Measurements from ENCODE around the gene CYGB.

CYGB gene

GRCh38 chr17:76557368-76558197 lies 20.1 kb upstream of the CYGB start:
- no peaks in the 10 kb centered on the region for H3K9me3 ChIP-seq (ENCODE audit: control insufficient read depth, low read length)
- peak overlapping the region; percentile 92 for H3K4me3 ChIP-seq (ENCODE audit: low read length)
- no peaks in the 10 kb centered on the region for H3K27me3 ChIP-seq (ENCODE audit: control insufficient read depth, insufficient read depth, low read length)
- H3K36me3 ChIP-seq (ENCODE audit: control insufficient read depth, insufficient read depth, low read length), result no peaks in the 10 kb centered on the region
- peaks cover 26% of the 10 kb centered on the region for H3K4me1 ChIP-seq (ENCODE audit: control insufficient read depth, insufficient read depth, low read length)
- H3K9ac ChIP-seq (ENCODE audit: low read length), result peak overlapping the region; percentile 88

GRCh38 chr17:76556765-76557367 lies 19.4 kb upstream of the CYGB start:
- Histone ChIP-seq H3K27me3 (ENCODE audit: control insufficient read depth, insufficient read depth, low read length) (no peaks in the 10 kb centered on the region), H3K9ac (ENCODE audit: low read length) (peak overlapping the region; percentile 88), H3K4me3 (ENCODE audit: low read length) (peak overlapping the region; percentile 92), H3K9me3 (ENCODE audit: control insufficient read depth, low read length) (no peaks in the 10 kb centered on the region), H3K4me1 (ENCODE audit: control insufficient read depth, insufficient read depth, low read length) (peaks cover 23% of the 10 kb centered on the region), H3K36me3 (ENCODE audit: control insufficient read depth, insufficient read depth, low read length) (no peaks in the 10 kb centered on the region)

DNA sequence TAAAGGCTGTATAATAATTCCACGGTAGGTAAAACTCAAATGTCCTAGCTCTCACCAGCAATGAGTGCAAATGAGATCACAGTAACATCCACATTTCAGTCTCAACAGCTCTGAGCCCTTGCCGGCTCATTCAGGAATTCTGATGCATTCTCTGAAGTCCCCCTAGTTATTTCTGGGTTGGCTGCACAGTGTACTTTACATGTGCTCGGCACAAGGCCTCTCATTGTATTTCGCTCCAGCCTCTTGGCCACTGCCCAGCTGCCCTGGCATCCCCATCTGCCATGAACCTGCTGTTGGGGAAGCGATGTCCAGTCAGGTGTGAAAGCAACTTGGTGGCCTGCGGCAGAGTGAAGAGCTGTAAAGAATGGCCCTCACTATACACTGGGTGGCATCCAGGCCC lies 16.6 kb upstream of the CYGB start:
- no peaks in the 10 kb centered on the region for H3K9me3 ChIP-seq (ENCODE audit: control insufficient read depth, low read length)
- H3K4me1 ChIP-seq (ENCODE audit: control insufficient read depth, insufficient read depth, low read length), result peaks cover 21% of the 10 kb centered on the region
- H3K27me3 ChIP-seq (ENCODE audit: control insufficient read depth, insufficient read depth, low read length), result no peaks in the 10 kb centered on the region
- no peak overlapping the region for H3K9ac ChIP-seq (ENCODE audit: low read length)
- H3K36me3 ChIP-seq (ENCODE audit: control insufficient read depth, insufficient read depth, low read length), result no peaks in the 10 kb centered on the region
- no peak overlapping the region for H3K4me3 ChIP-seq (ENCODE audit: low read length)

- no peaks in the 10 kb centered on the region for H3K9me3 ChIP-seq (ENCODE audit: control insufficient read depth, low read length)
- H3K36me3 ChIP-seq (ENCODE audit: control insufficient read depth, insufficient read depth, low read length), result no peaks in the 10 kb centered on the region
- H3K27me3 ChIP-seq (ENCODE audit: control insufficient read depth, insufficient read depth, low read length), result no peaks in the 10 kb centered on the region
- peaks cover 26% of the 10 kb centered on the region for H3K4me1 ChIP-seq (ENCODE audit: control insufficient read depth, insufficient read depth, low read length)
- H3K4me3 ChIP-seq (ENCODE audit: low read length), result no peak overlapping the region
- no peak overlapping the region for H3K9ac ChIP-seq (ENCODE audit: low read length)
These were observed 15.8 kb upstream of the CYGB start for GRCh38 chr17:76553178-76553908.

- Histone ChIP-seq H3K9me3 (ENCODE audit: control insufficient read depth, low read length) (no peaks in the 10 kb centered on the region), H3K4me1 (ENCODE audit: control insufficient read depth, insufficient read depth, low read length) (peaks cover 41% of the 10 kb centered on the region), H3K27me3 (ENCODE audit: control insufficient read depth, insufficient read depth, low read length) (no peaks in the 10 kb centered on the region), H3K4me3 (ENCODE audit: low read length) (no peak overlapping the region), H3K36me3 (ENCODE audit: control insufficient read depth, insufficient read depth, low read length) (no peaks in the 10 kb centered on the region), H3K9ac (ENCODE audit: low read length) (no peak overlapping the region)
These were observed 14.2 kb upstream of the CYGB start for GRCh38 chr17:76551685-76552084.

DNA sequence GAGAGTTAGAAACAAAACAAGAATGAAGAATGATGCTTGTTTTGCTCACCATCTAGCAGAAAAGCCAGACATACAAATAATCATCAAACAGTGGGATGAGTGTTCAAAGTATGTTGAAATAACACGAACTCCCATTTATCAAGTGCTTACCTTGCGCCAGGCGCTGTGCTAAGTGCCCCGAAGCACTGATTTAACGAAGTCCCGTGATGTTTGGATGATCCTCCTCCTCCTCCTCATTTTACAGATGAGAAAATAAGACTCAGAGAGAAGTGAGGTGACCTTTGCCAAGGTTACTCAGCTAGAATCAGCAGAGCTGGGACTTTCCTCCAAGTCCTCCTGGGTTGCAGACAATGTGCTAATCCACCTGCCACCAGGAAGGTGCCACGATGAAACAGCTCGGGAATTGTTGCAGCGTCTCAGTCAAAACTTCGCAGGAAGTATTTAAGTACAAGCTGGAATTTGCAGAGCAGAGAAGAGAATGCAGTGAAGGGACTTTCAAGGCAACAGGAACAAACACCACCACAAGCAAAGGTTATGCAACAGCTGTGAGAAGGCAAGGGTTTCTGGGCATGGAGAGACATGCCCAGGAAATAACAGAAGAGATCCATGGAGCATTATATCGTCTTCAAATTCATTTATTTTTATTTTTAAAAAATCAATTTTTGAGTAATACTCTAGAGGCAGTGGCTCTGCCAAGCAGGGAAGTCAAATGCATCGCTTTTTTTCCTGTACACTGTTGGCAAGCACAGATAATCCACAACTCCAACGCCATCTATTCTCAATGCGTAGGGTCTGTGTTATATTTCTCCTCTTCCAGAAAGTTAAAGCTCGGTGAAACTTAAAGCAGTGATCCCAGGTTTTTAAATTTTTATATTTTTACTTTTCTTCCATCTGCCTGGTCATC lies 13.5 kb upstream of the CYGB start:
- Histone ChIP-seq H3K9ac (ENCODE audit: low read length) (no peak overlapping the region), H3K36me3 (ENCODE audit: control insufficient read depth, insufficient read depth, low read length) (no peaks in the 10 kb centered on the region), H3K4me3 (ENCODE audit: low read length) (no peak overlapping the region)

GRCh38 chr17:76549539-76549938 lies 12.0 kb upstream of the CYGB start:
- no peak overlapping the region for H3K4me3 ChIP-seq (ENCODE audit: low read length)
- H3K9ac ChIP-seq (ENCODE audit: low read length), result no peak overlapping the region
- H3K36me3 ChIP-seq (ENCODE audit: control insufficient read depth, insufficient read depth, low read length), result no peaks in the 10 kb centered on the region
- no peaks in the 10 kb centered on the region for H3K9me3 ChIP-seq (ENCODE audit: control insufficient read depth, low read length)
- H3K27me3 ChIP-seq (ENCODE audit: control insufficient read depth, insufficient read depth, low read length), result no peaks in the 10 kb centered on the region
- H3K4me1 ChIP-seq (ENCODE audit: control insufficient read depth, insufficient read depth, low read length), result peaks cover 54% of the 10 kb centered on the region

More for the DNA sequence above, 13.5 kb upstream of the CYGB start:
- H3K4me1 ChIP-seq (ENCODE audit: control insufficient read depth, insufficient read depth, low read length), result peaks cover 44% of the 10 kb centered on the region
- H3K9me3 ChIP-seq (ENCODE audit: control insufficient read depth, low read length), result no peaks in the 10 kb centered on the region
- no peaks in the 10 kb centered on the region for H3K27me3 ChIP-seq (ENCODE audit: control insufficient read depth, insufficient read depth, low read length)

- Histone ChIP-seq H3K9me3 (ENCODE audit: control insufficient read depth, low read length) (no peaks in the 10 kb centered on the region), H3K27me3 (ENCODE audit: control insufficient read depth, insufficient read depth, low read length) (no peaks in the 10 kb centered on the region), H3K9ac (ENCODE audit: low read length) (no peak overlapping the region), H3K4me3 (ENCODE audit: low read length) (no peak overlapping the region), H3K36me3 (ENCODE audit: control insufficient read depth, insufficient read depth, low read length) (no peaks in the 10 kb centered on the region), H3K4me1 (ENCODE audit: control insufficient read depth, insufficient read depth, low read length) (peaks cover 56% of the 10 kb centered on the region)
These were observed 11.7 kb upstream of the CYGB start for GRCh38 chr17:76549215-76549518.

- no peaks in the 10 kb centered on the region for H3K36me3 ChIP-seq (ENCODE audit: control insufficient read depth, insufficient read depth, low read length)
- H3K4me1 ChIP-seq (ENCODE audit: control insufficient read depth, insufficient read depth, low read length), result peaks cover 56% of the 10 kb centered on the region
- H3K9me3 ChIP-seq (ENCODE audit: control insufficient read depth, low read length), result no peaks in the 10 kb centered on the region
- H3K4me3 ChIP-seq (ENCODE audit: low read length), result no peak overlapping the region
- H3K9ac ChIP-seq (ENCODE audit: low read length), result peak overlapping the region; percentile 22
- H3K27me3 ChIP-seq (ENCODE audit: control insufficient read depth, insufficient read depth, low read length), result no peaks in the 10 kb centered on the region
These were observed 11.1 kb upstream of the CYGB start for GRCh38 chr17:76548378-76549214.

- Histone ChIP-seq H3K9ac (ENCODE audit: low read length) (no peak overlapping the region), H3K4me1 (ENCODE audit: control insufficient read depth, insufficient read depth, low read length) (peaks cover 56% of the 10 kb centered on the region), H3K9me3 (ENCODE audit: control insufficient read depth, low read length) (no peaks in the 10 kb centered on the region), H3K4me3 (ENCODE audit: low read length) (no peak overlapping the region), H3K27me3 (ENCODE audit: control insufficient read depth, insufficient read depth, low read length) (no peaks in the 10 kb centered on the region), H3K36me3 (ENCODE audit: control insufficient read depth, insufficient read depth, low read length) (no peaks in the 10 kb centered on the region)
These were observed 10.2 kb upstream of the CYGB start for GRCh38 chr17:76547642-76548202.

DNA sequence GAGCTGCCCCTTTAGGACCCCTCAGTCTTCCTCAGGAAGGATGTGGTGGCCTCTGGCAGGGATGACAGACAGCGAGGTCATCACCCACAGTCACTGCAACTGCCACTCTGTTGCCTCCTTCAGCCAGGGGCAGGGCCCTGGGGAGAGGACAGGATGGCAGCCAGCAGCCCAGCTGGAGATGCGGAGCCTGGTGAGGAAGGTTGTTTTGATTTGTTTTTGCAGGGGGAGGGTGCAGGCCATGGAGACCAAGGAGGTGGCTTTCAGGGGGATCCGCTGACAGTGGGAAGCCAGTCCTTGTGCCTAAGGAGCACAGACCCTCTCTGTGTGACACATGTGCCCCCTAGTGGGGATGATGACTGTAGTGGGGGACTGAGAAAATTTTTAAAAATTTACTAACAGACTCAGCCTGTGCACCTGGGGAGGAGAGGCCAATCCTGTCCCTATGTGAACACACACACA lies 9.7 kb upstream of the CYGB start:
- Histone ChIP-seq H3K27me3 (ENCODE audit: control insufficient read depth, insufficient read depth, low read length) (no peaks in the 10 kb centered on the region), H3K9me3 (ENCODE audit: control insufficient read depth, low read length) (no peaks in the 10 kb centered on the region), H3K36me3 (ENCODE audit: control insufficient read depth, insufficient read depth, low read length) (no peaks in the 10 kb centered on the region), H3K4me1 (ENCODE audit: control insufficient read depth, insufficient read depth, low read length) (peaks cover 56% of the 10 kb centered on the region), H3K9ac (ENCODE audit: low read length) (no peak overlapping the region), H3K4me3 (ENCODE audit: low read length) (no peak overlapping the region)

Data from mucosa of stomach (tissue), 1 donor.